ENCODE measurements around the gene TP53BP2. TPM values are rescaled to one million over a fixed set of nuclear protein-coding genes. Genes with fewer than 3 reads are reported as not detected.

The TP53BP2 gene
- total RNA-seq, 1 donor: 38.0 TPM

DNA sequence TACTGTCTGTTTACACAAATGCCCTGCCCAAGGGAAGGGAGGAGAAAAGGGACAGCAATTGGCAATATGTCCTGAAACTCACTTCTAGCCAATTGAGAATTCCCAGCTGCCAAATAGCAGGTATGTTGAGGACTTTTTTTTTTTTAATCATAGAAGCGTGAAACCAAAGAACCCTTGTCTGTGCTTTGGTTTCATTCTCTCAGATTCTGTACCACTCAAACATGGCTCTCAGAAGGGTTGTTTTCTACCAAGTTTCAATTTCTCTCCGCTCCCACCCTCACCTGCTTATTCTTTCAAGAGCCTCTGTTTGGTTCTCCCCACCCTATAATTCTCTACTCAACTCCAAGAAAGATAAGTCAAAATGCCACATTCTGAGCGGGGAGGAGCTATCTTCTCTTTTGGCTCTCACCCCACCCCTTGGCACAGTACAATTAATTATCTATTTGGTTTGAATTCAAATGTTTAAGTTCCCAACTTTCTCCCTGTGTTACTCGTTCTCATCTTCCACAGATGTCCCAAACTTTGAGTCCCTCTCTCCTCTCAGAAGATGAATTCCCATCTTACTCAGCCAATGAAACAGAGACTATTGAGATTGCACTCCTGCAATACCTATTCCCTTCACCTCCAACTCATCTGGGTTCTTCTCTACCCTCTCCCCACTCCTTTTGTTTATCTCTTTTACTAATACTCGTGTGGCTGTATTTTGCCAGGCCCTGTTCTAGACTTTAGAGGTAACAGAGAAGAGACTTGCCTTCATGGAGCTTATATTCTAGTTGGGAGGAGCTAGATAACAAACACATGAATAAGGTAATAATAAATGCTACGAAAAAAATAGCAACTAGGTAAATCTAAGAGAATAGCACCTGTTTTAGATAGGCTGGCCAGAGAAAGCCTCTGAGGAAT is 3.9 kb upstream of the TP53BP2 start:
- H3K4me3 ChIP-seq (ENCODE audit: low read depth, low read length): no peak overlapping the region
- DNase-seq (ENCODE audit: low read depth): no peak
- TF ChIP-seq, protein P1, sequence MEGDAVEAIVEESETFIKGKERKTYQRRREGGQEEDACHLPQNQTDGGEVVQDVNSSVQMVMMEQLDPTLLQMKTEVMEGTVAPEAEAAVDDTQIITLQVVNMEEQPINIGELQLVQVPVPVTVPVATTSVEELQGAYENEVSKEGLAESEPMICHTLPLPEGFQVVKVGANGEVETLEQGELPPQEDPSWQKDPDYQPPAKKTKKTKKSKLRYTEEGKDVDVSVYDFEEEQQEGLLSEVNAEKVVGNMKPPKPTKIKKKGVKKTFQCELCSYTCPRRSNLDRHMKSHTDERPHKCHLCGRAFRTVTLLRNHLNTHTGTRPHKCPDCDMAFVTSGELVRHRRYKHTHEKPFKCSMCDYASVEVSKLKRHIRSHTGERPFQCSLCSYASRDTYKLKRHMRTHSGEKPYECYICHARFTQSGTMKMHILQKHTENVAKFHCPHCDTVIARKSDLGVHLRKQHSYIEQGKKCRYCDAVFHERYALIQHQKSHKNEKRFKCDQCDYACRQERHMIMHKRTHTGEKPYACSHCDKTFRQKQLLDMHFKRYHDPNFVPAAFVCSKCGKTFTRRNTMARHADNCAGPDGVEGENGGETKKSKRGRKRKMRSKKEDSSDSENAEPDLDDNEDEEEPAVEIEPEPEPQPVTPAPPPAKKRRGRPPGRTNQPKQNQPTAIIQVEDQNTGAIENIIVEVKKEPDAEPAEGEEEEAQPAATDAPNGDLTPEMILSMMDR (IDR thresholded peaks at IDR 0.05; ENCODE audit: insufficient read depth, low read depth, low read length): no peak

- no peak for DNase-seq (ENCODE audit: low read depth)
- TF ChIP-seq, protein P1 (IDR thresholded peaks at IDR 0.05; ENCODE audit: insufficient read depth, low read depth, low read length): no peak
Measured at GRCh38 chr1:223848536-223848935, 2.8 kb upstream of the TP53BP2 start.

GRCh38 chr1:223847781-223848345 is 2.1 kb upstream of the TP53BP2 start:
- H3K4me3 ChIP-seq (ENCODE audit: low read depth, low read length): no peak overlapping the region
- no peak for DNase-seq (ENCODE audit: low read depth)
- TF ChIP-seq, protein P1 (IDR thresholded peaks at IDR 0.05; ENCODE audit: insufficient read depth, low read depth, low read length): no peak

More at GRCh38 chr1:223848536-223848935, 2.8 kb upstream of the TP53BP2 start:
- no peak overlapping the region for H3K4me3 ChIP-seq (ENCODE audit: low read depth, low read length)

- peak; percentile 77 for DNase-seq (ENCODE audit: low read depth)
Measured at GRCh38 chr1:223845037-223845809, 524 bp downstream of the TP53BP2 start.

GRCh38 chr1:223844787-223845036 is 1.0 kb downstream of the TP53BP2 start:
- DNase-seq (ENCODE audit: low read depth): no peak
- H3K4me3 ChIP-seq (ENCODE audit: low read depth, low read length): peak overlapping the region; percentile 71
- TF ChIP-seq, protein P1 (IDR thresholded peaks at IDR 0.05; ENCODE audit: insufficient read depth, low read depth, low read length): no peak

More at GRCh38 chr1:223845037-223845809, 524 bp downstream of the TP53BP2 start:
- TF ChIP-seq, protein P1 (IDR thresholded peaks at IDR 0.05; ENCODE audit: insufficient read depth, low read depth, low read length): no peak
- peak overlapping the region; percentile 71 for H3K4me3 ChIP-seq (ENCODE audit: low read depth, low read length)

DNA sequence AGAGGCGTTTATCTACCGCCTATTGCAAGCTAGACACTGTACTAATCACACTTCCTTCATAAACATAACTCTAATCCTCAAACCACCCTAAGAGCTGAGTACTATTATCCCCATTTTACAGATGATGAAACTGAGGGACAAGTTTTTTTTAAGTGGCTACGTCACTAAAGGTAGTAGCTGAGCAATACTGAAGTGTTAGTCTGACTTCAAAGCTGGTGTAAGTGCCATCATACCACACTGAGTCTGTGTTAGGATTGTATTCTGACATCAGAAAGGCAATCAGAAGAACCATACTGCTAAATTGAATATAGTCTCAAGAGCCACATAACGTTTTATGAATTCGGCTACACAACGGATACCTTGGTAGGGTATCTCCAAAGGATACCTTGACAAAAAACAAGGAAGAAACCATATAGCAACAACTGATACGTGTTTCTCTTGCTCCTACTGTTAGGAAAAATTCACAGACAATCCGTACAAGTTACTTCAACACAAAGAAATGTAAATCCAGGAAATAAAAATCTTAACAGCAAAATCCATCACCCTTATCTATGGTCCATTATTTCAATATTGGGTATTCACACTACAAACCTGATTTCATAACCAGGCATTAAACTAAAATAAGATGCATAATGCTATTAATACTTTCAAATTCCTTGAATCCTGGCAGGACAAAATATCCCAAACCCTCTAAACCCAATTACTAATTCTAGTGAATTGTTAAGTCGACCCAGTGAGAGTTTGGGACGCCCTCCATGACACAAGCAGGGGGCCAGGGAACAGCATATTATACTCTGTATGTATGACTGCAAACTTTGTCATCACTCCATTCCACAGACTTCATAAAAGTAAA is 1.6 kb downstream of the TP53BP2 start:
- DNase-seq (ENCODE audit: low read depth): no peak
- H3K4me3 ChIP-seq (ENCODE audit: low read depth, low read length): peak overlapping the region; percentile 71
- TF ChIP-seq, protein P1 (IDR thresholded peaks at IDR 0.05; ENCODE audit: insufficient read depth, low read depth, low read length): no peak
